Kidney epithelial cell (primary cell): ENCODE results near the gene SPTB. TPM values are rescaled to one million over a fixed set of nuclear protein-coding genes. Genes with fewer than 3 reads are reported as not detected.
A peak's percentile ranks its signal among the peaks of the same experiment; 100 is the strongest.

ENCODE experiments used
- DNase-seq: peaks from one replicate; pipeline ENCODE4 v3.0.0-alpha.2; 2010; ENCODE audit warnings: low read depth
- H3K27me3 ChIP-seq: 2 replicates; pipeline ENCODE4 v1.6.0; 2011; ENCODE audit warnings: low read length; ENCODE audit not compliant: control insufficient read depth, insufficient read depth
- H3K36me3 ChIP-seq: 2 replicates; pipeline ENCODE4 v1.5.1; 2011; ENCODE audit warnings: low read length; ENCODE audit not compliant: control insufficient read depth, insufficient read depth
- H3K4me3 ChIP-seq: 2 replicates; pipeline ENCODE4 v1.5.1; 2011; ENCODE audit warnings: low read depth, mild to moderate bottlenecking, control low read depth, low read length
- CTCF ChIP-seq: IDR thresholded peaks from 2 replicates; pipeline ENCODE4 v1.5.1; 2011; ENCODE audit warnings: mild to moderate bottlenecking, moderate library complexity, low read length, control low read depth, inconsistent platforms; ENCODE audit not compliant: insufficient read depth, poor library complexity, severe bottlenecking
- total RNA-seq: library from RNA; depleted of rRNA; stranded (reverse); fragments of >200 nt; gene quantifications from 2 replicates; pipeline ENCODE4 v1.2.3, GENCODE V29; 2015

Gene SPTB
- total RNA-seq, 1 donor from 2014 or later: 0.54 TPM

- no peak for TF ChIP-seq CTCF
- peaks cover 5% of the 10 kb centered on the region for H3K36me3 ChIP-seq
- no peak for DNase-seq
- no peak overlapping the region for H3K4me3 ChIP-seq
- H3K27me3 ChIP-seq: no peaks in the 10 kb centered on the region
Measured at GRCh38 chr14:64728106-64728505, 151.6 kb downstream of the SPTB start.

- TF ChIP-seq CTCF: no peak
- DNase-seq: no peak
- Histone ChIP-seq H3K27me3 (no peaks in the 10 kb centered on the region), H3K4me3 (no peak overlapping the region), H3K36me3 (peaks cover 4% of the 10 kb centered on the region)
Measured at GRCh38 chr14:64727551-64728071, 152.1 kb downstream of the SPTB start.

GRCh38 chr14:64726585-64726890 is 153.2 kb downstream of the SPTB start:
- Histone ChIP-seq H3K4me3 (no peak overlapping the region), H3K27me3 (no peaks in the 10 kb centered on the region), H3K36me3 (peaks cover 4% of the 10 kb centered on the region)
- peak; percentile 79 for DNase-seq
- TF ChIP-seq CTCF: no peak

GRCh38 chr14:64725879-64726584 is 153.7 kb downstream of the SPTB start:
- no peak for TF ChIP-seq CTCF
- no peak for DNase-seq
- Histone ChIP-seq H3K4me3 (no peak overlapping the region), H3K27me3 (no peaks in the 10 kb centered on the region), H3K36me3 (peaks cover 4% of the 10 kb centered on the region)

GRCh38 chr14:64725261-64725815 is 154.4 kb downstream of the SPTB start:
- H3K27me3 ChIP-seq: no peaks in the 10 kb centered on the region
- no peak for DNase-seq
- no peak for TF ChIP-seq CTCF
- H3K4me3 ChIP-seq: no peak overlapping the region
- H3K36me3 ChIP-seq: peaks cover 4% of the 10 kb centered on the region

- Histone ChIP-seq H3K27me3 (no peaks in the 10 kb centered on the region), H3K4me3 (no peak overlapping the region), H3K36me3 (peaks cover 2% of the 10 kb centered on the region)
- no peak for DNase-seq
- no peak for TF ChIP-seq CTCF
Measured at GRCh38 chr14:64724578-64724930, 155.2 kb downstream of the SPTB start.
